ENCODE data around the gene NTRK3. TPM values are rescaled to one million over a fixed set of nuclear protein-coding genes. Genes with fewer than 3 reads are reported as not detected.

The NTRK3 gene
- total RNA-seq, 1 experiment from 2014 or later: 0.10 TPM

DNA sequence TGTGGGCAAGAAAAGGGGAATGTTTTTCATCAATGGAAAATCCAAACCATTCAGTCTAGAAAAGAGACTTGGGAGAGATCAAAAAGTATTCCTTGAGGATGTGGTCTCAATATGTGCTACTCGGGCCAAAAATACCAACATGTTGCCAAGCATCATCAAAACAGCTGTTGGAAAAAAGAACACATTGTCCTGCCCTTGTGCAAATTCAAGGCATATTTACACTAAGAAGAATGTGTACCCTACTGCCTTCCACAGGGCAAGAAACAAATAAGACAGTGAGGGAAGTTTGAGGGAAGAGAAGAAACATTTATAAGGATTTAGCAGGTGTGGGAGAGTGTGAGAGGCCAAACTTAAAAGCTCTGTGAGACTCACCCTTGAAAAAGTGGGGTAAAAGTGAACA is 252.1 kb downstream of the NTRK3 start:
- DNase-seq (ENCODE audit: low read depth): no peak

DNA sequence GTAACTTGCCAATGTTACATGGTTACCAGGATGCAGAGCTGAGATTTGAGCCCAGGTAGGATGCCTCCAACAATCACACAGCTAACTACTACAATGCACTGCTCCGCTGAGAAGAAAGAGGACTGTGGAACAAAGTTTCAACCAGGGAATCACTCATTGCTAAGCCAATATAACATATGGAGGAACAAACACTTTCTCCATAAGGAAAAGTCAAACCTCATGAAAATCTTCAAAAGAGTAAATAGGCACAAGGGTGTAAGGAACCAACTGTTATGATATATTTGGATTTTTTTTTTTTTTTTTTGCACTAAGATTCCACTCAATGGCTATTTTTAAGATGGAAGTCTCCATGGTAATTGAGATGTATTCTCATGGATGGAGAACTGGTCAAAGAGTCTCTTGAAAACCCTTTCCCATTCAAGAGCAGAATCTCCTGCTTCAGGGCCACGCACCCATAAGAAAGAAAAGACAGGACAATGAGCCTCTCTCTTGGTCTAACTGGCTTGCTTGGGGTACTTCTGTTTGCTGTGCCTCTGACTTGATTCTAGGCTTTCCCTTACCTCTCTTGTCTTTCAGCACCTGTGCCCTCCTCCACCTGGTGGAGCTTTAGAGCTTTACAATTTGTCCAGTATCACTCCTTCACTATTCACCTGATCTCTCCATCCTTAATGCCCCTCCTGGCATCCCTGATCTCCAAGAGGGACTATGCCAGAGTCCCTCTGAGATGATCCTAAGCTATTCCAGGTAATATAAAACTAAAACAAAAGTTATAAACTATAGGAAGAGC is 252.8 kb downstream of the NTRK3 start:
- DNase-seq (ENCODE audit: low read depth): no peak

GRCh38 chr15:88002706-88003105 is 253.8 kb downstream of the NTRK3 start:
- no peak for DNase-seq (ENCODE audit: low read depth)

- DNase-seq (ENCODE audit: low read depth): no peak
Observed at GRCh38 chr15:87998630-87999029, 257.9 kb downstream of the NTRK3 start.

DNA sequence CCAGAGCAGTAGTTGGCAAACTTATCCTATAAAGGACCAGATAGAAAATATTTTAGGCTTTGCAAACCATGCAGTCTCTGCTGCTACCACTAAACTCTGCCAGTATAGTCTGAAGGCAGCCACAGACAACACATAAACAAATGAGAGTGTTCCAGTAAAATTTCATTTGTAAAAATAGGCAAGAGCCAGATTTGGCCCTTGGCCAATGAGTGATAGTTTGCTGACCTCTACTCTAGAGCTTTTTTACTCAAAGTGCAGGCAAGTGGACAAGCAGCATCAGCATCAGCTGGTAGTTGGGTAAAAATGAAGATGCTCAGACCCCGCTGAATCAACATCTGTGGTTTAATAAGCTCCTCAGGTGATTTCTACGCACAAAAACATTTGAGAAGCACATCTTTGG is 269.8 kb downstream of the NTRK3 start:
- DNase-seq (ENCODE audit: low read depth): no peak

DNA sequence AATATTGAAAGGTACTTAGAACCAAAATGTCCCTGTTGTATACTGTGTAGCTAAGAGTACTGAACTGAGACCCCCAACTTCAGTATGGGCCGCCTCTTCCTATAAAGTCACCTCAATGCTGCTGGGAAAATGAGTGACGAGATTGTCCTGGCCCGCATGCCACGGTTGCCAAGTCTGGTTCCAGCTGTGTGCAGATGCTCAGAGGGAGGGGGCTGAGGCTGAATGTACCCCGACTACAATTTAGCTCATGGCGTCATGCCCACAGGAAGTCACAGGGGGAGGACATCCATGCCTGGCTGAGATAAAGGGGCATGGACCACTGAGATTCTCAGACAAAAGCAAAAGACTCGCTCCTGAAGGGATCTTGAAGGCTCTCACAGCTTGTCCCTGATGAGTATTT is 271.1 kb downstream of the NTRK3 start:
- DNase-seq (ENCODE audit: low read depth): no peak

DNA sequence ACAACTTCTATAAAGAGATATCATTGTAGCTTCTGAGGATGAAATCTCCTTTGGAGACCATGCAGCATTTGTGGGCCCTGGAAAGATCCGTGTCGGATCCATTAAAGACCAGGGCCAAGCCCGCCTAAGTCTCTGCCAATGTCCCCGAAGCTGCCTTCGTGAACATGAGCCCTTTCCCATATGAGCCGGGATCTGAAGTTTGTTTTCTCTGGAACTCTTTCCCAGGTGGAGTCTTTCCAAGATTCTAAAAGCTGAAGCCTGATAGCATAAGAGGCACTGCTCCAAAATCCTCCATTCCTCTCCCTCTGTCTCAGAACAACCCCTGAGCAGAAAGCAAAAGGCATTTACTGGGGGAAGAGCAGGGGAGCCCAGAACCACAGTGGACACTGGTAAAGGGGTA is 274.6 kb downstream of the NTRK3 start:
- no peak for DNase-seq (ENCODE audit: low read depth)

DNA sequence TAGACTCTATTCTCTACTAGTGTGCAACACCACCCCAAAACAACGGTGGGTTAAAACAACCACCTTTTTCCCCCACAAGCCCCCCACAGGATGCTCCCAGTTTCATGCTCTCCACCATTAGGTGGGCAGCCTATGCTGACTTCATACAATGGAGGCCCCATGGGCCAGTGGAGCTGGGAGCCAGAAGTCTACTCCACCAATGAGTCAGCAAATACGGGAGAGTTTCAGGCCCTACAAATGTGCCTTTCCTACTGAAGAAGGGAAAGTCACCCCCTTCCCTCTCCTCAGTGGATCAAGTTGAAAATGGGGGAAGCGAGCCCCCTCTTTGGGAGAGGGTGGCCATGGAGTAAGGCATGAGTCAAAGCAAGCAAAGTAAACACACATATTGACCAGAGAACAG is 278.6 kb downstream of the NTRK3 start:
- DNase-seq (ENCODE audit: low read depth): no peak

GRCh38 chr15:87976552-87976951 is 280.0 kb downstream of the NTRK3 start:
- no peak for DNase-seq (ENCODE audit: low read depth)

GRCh38 chr15:87973501-87974215 is 282.9 kb downstream of the NTRK3 start:
- no peak for DNase-seq (ENCODE audit: low read depth)

DNA sequence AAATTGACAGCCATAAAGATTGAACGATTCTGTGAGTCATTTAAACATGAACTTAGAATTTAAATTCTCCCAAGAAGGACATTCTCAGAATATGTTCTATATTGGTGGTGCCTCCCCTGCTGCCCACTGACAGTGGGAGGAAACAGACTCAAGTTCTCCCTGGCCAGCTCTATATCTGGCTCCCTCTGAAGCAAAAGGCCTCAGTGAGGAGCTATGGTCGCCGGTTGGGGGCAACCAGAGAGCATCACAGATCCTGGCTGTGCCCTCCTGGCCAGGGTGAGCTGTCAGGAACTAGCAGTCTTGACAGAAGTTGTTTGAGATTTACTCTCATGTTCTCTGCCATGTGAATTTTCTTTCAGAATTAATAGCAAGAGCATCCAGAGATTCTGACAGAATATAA is 285.5 kb downstream of the NTRK3 start:
- no peak for DNase-seq (ENCODE audit: low read depth)

DNA sequence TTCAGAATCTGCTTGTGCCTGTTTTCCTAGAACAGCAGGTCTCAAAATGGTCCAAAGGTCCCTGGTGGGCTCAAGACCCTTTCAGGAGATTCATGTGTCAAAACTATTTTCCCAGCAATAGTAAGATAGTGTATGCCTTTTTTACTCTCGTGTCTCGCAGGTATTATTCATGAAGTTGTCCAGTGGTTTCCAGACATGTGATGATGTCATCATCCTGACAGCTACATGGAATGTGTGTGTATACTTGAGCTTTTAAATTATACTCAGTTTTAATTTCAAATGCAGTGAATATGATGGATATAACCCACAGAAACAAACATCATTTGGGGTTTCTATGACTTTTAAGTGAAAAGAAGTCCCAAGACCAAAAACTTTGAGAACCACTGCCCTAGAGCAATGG is 288.6 kb downstream of the NTRK3 start:
- no peak for DNase-seq (ENCODE audit: low read depth)

- no peak for DNase-seq (ENCODE audit: low read depth)
Observed at GRCh38 chr15:87965304-87965703, 291.2 kb downstream of the NTRK3 start.

DNA sequence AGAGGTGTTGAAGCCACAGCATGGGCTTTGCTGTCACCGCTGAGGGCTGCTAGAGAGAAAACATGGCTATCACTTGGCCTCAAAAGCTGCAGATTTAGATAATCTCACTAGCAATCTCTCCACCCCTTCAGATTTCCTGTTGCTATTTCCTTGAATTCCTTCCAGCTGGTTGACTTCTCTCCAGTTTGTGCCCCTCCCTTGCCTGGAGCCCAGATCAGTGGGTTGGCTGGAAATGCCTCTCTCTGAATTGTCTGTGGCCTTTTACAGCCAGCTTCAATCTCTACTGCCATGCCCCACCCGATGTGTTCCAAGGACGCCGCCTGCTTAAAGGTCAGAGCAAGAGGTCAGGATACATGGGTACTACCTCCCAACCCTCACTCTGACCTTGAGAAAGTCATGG is 294.1 kb downstream of the NTRK3 start:
- DNase-seq (ENCODE audit: low read depth): no peak

DNA sequence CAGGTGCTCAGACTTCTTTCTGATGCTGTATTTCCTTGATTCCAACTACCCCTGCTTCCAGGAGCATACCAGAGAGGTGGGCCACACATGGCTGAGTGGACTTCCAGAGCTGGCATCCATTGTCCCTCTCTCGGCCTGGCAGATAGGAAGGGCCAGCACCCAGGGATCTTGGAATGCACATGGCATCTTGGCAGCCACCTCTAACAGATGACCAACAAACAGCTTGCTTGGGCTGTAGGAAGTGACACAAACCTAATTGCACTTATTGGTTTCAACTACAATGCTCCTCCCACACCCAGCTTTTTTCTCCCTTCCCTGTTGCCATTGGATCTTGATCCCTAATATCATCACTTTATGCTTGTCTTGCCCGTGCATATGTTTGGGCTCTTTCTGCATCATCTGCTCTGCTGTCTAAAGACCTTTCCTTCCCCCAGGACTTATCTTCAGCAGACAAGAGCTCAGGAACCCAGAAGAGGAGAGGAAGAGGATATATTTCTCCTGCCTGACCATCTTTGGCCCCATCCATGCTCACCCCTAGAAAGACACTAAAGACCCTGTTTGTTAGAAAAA is 294.6 kb downstream of the NTRK3 start:
- DNase-seq (ENCODE audit: low read depth): no peak

DNA sequence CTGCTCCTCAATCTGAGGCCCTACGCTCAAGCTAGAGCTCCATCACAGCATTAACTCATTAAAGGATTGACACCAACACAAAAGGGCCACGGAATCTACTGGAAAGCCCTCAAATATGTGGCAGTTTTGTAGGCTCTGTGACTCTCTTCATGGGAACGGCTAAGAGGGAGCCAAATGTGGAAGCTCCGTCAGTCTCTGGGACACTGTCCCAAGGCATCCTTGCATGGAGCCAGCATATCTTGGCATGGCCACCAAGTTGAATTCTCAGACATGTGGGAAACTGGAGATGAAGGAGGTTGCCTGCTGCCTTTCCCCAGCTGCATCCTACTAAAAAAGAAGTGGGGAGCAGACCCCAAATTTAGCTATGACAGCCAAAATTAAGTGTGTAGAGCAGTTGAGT is 296.9 kb downstream of the NTRK3 start:
- no peak for DNase-seq (ENCODE audit: low read depth)

DNA sequence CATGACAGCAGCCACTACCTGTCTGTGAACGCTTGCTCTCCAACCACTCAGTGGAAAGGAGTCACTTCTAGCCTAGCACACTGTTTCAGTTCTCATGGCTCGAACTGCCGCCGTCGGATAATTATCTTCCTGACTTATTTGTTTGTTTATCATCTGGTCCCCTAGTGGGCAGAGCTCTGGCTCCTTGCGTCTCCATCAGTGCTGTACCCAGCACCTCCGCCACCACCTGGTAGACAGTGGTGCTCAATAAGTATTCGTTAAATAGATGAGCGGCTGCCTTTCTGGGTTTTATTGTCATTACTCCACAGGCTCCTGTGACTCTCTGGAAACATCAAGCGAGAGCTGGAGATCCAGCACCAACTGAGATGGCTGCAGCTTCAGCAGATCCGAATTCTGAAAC is 297.5 kb downstream of the NTRK3 start:
- peak; percentile 3 for DNase-seq (ENCODE audit: low read depth)

- DNase-seq (ENCODE audit: low read depth): no peak
Observed at GRCh38 chr15:87955284-87955909, 301.1 kb downstream of the NTRK3 start.

DNA sequence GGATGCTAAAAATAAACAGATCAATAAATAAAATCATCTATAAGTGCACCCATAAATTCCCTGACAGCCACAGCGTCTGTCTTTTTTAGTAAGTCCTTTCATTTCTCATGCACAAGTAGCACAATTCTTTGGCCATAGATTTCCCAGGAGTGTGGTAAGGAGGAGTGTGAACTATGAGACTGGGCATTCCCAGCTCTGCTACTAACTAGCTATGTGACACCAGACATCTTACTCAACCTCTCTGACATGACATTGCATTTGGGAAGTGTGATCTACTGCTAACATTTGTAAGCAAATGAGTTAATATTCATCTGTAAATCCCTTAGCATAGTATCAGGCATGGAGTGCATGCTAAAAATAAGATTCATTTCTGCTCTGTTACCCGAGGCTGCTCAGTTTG is 301.7 kb downstream of the NTRK3 start:
- DNase-seq (ENCODE audit: low read depth): no peak

DNA sequence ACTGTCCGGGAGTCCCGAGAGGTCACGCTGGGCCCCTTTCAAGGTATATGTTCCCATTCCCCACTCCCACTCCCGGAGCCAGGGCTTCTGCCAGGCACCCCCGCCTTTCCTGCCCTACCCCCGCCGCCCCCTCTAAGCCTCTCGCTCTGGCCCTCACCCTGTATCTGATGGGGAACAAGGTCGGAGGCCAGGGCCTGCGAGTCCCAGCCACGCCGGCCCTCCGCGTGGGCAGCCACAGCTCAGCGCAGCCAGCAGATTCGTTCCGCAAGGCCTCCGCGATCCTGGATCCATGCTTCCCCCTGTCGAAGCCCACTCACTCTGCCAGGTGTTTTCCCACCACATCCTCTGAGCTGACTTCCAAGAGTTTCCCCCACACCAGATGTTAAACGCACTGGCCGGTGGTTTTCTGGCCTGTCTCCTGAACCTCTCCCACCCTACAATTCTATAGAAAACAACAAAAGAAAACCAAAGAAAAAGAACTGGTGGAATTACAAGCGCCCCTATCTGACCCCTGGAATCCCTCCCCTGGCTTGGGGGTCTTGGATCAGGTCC is 303.7 kb downstream of the NTRK3 start:
- no peak for DNase-seq (ENCODE audit: low read depth)

- no peak for DNase-seq (ENCODE audit: low read depth)
Observed at GRCh38 chr15:87949575-87950223, 306.8 kb downstream of the NTRK3 start.
